Endothelial cell (in vitro differentiated cells): ENCODE data around the gene TNFRSF21. TPM values are rescaled to one million over a fixed set of nuclear protein-coding genes. Genes with fewer than 3 reads are reported as not detected.

Source experiments
- DNase-seq: peaks from one replicate; pipeline ENCODE4 v3.0.0; 2021; ENCODE audit warnings: low spot score
- H3K27ac Mint-ChIP-seq: one replicate; pipeline ENCODE4 v1.8.0; 2021; ENCODE audit warnings: mixed read lengths, inconsistent platforms; ENCODE audit not compliant: unreplicated experiment
- H3K27me3 Mint-ChIP-seq: one replicate; pipeline ENCODE4 v1.8.0; 2021; ENCODE audit warnings: mild to moderate bottlenecking, moderate library complexity, mixed read lengths, inconsistent platforms; ENCODE audit not compliant: unreplicated experiment
- H3K36me3 Mint-ChIP-seq: one replicate; pipeline ENCODE4 v1.8.0; 2021; ENCODE audit warnings: mild to moderate bottlenecking, low read depth, mixed read lengths, inconsistent platforms; ENCODE audit not compliant: unreplicated experiment
- H3K4me1 Mint-ChIP-seq: one replicate; pipeline ENCODE4 v1.8.0; 2021; ENCODE audit warnings: mild to moderate bottlenecking, mixed read lengths, inconsistent platforms; ENCODE audit not compliant: unreplicated experiment
- H3K4me3 Mint-ChIP-seq: one replicate; pipeline ENCODE4 v1.8.0; 2021; ENCODE audit warnings: mild to moderate bottlenecking, mixed read lengths, inconsistent platforms; ENCODE audit not compliant: unreplicated experiment
- H3K9me3 Mint-ChIP-seq: one replicate; pipeline ENCODE4 v1.8.0; 2021; ENCODE audit warnings: mixed read lengths, inconsistent platforms; ENCODE audit not compliant: unreplicated experiment
- total RNA-seq: library from RNA; stranded (reverse); fragmentation: NEBNext Ultra II Directional; extraction: Animal tissue kit (Norgen Biotek cat#: 25700); gene quantifications from one replicate; pipeline ENCODE4 v1.2.1, GENCODE V29; 2021; ENCODE audit not compliant: unreplicated experiment
- TF ChIP-seq, protein P1 (sequence below): fragments of 200-600 bp; sonication (generic); IDR thresholded peaks from one replicate; pipeline ENCODE4 v1.5.0; 2021; ENCODE audit warnings: antibody characterized with exemption; ENCODE audit not compliant: unreplicated experiment

Gene TNFRSF21
- total RNA-seq, 1 donor from 2014 or later, result 32.5 TPM

- no peaks in the 10 kb centered on the region for H3K9me3 Mint-ChIP-seq
- no peak overlapping the region for H3K27ac Mint-ChIP-seq
- TF ChIP-seq, protein P1, sequence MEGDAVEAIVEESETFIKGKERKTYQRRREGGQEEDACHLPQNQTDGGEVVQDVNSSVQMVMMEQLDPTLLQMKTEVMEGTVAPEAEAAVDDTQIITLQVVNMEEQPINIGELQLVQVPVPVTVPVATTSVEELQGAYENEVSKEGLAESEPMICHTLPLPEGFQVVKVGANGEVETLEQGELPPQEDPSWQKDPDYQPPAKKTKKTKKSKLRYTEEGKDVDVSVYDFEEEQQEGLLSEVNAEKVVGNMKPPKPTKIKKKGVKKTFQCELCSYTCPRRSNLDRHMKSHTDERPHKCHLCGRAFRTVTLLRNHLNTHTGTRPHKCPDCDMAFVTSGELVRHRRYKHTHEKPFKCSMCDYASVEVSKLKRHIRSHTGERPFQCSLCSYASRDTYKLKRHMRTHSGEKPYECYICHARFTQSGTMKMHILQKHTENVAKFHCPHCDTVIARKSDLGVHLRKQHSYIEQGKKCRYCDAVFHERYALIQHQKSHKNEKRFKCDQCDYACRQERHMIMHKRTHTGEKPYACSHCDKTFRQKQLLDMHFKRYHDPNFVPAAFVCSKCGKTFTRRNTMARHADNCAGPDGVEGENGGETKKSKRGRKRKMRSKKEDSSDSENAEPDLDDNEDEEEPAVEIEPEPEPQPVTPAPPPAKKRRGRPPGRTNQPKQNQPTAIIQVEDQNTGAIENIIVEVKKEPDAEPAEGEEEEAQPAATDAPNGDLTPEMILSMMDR, result no peak
- DNase-seq, result no peak
- peaks cover 7% of the 10 kb centered on the region for H3K36me3 Mint-ChIP-seq
- H3K4me3 Mint-ChIP-seq, result no peak overlapping the region
- peaks cover 2% of the 10 kb centered on the region for H3K4me1 Mint-ChIP-seq
- peaks cover 1% of the 10 kb centered on the region for H3K27me3 Mint-ChIP-seq
Observed at GRCh38 chr6:47292944-47293343, 16.8 kb downstream of the TNFRSF21 start.

GRCh38 chr6:47292027-47292426 lies 17.7 kb downstream of the TNFRSF21 start:
- peaks cover 1% of the 10 kb centered on the region for H3K27me3 Mint-ChIP-seq
- no peak overlapping the region for H3K27ac Mint-ChIP-seq
- peaks cover 7% of the 10 kb centered on the region for H3K36me3 Mint-ChIP-seq
- TF ChIP-seq, protein P1, result no peak
- H3K9me3 Mint-ChIP-seq, result no peaks in the 10 kb centered on the region
- DNase-seq, result no peak
- H3K4me1 Mint-ChIP-seq, result peaks cover 2% of the 10 kb centered on the region
- H3K4me3 Mint-ChIP-seq, result no peak overlapping the region

DNA sequence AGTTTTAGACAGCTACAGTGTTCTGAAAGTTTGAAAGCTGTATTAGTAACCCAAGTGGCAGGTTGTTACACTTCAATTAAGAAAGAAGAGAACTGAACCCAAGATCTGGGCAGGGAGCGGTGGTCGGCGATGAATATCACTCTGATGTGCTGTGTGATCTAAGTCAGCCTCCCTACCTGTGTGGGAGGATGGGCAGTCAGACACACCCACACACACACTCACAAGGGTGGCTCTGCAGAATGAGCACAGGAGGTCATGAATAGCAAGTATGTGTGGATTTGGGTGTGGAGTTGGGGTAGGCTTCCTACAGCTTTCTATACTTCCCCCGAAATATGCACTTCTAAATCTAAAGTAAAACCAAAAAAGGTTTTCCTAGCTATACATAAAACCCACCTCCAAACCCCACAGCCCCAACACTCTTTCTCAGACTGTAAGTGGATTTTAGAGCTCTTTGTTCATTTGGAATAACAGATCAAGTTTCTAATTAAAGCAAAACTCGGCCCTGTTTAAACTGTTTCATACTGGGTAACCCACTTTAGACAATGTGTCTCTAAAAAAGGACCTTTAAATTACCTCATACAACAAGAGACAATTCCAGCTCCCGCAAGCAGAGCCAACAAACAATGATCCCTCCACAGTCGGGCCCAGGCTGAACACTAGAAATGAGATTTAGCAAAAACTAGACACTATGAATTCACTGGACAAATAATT lies 19.4 kb downstream of the TNFRSF21 start:
- Mint-ChIP-seq H3K27ac (no peak overlapping the region), H3K4me1 (peaks cover 2% of the 10 kb centered on the region), H3K27me3 (peaks cover 1% of the 10 kb centered on the region), H3K36me3 (peaks cover 11% of the 10 kb centered on the region), H3K9me3 (no peaks in the 10 kb centered on the region), H3K4me3 (no peak overlapping the region)
- no peak for DNase-seq
- TF ChIP-seq, protein P1, result no peak

GRCh38 chr6:47288267-47289090 lies 21.2 kb downstream of the TNFRSF21 start:
- Mint-ChIP-seq H3K9me3 (no peaks in the 10 kb centered on the region), H3K36me3 (peaks cover 21% of the 10 kb centered on the region), H3K27ac (no peak overlapping the region), H3K27me3 (peaks cover 1% of the 10 kb centered on the region), H3K4me1 (peaks cover 2% of the 10 kb centered on the region), H3K4me3 (no peak overlapping the region)
- TF ChIP-seq, protein P1, result no peak
- DNase-seq, result no peak

- Mint-ChIP-seq H3K9me3 (no peaks in the 10 kb centered on the region), H3K27ac (no peak overlapping the region), H3K4me3 (no peak overlapping the region), H3K36me3 (peaks cover 21% of the 10 kb centered on the region), H3K27me3 (peaks cover 1% of the 10 kb centered on the region), H3K4me1 (peaks cover 2% of the 10 kb centered on the region)
- TF ChIP-seq, protein P1, result no peak
- DNase-seq, result no peak
Observed at GRCh38 chr6:47286301-47286700, 23.4 kb downstream of the TNFRSF21 start.
